Fibroblast of skin of left biceps (primary cell): ENCODE results near the gene SKAP1.

ENCODE experiments used
- DNase-seq, 2 experiments: peaks; one replicate each; pipeline ENCODE4 v3.0.0-alpha.2; 2013; ENCODE audit warnings: low read depth in 2 of 2

SKAP1 gene

DNA sequence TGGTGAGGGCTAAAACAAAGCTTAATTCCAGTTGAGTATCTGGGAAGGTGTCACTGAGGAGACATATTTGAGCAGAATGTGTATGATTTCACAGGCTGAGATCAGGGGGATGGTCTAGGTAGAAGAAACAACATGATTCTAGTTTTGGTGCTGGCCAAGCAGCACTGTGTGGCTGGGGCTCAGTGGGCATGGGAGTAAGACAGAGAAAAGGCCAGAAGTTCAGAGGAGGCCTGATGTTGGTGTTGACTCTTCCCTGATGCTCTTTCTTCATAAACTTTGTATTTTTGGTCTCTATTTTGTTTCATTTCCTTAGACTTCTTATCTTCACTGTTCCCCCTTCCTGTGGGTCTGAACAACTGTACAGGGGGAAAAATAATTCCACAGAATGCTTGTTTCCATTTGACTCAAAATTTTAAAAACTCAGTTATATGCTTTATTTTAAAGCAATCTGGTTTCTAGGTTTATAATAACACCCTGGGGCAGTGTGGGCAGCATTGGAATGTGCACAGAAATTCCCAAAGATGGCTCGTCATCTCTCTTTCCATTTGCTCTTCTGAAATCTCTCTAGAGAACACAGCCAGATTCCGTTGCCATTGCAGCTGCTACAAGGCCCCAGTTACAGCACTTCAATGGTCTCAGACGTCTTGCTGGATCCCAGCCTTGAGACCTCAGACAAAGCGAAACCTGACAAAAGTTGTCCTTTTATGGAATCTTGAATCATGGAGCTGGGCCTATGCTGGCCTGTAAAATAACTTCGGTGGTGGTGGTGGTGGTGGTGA, 254.1 kb downstream of the SKAP1 start:
- DNase-seq = peak in 1 of 2 experiments; percentile 6

DNA sequence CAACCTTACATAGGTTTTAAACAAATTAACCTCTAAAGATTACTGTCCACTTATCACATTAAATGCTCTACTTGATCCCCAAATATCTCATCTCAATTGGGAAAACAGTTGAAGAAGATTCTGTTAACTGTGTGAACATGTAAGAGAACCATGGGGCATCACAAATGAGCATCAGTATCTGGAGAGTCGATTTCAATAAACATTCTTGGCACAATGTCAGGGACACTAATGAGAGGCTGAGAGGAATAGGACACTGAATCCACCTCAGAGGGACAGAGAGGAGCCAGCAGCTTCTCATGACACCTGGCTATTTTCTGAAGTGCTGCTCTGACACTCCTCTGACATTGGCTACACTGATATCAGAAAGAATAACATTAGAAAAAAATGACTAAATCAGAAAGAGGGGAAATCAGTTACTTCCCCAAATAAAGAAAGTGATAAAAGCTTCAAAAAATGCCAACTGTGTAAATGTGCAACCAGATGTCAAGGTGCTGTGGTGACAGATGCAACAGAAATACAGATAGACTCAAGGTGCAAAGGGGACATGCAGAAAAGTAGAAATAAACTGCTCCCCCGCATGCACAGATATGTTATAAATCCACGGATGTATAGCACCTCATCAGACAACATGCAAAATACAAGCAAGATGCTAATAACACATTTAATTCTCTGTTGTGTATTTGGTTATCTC, 255.0 kb downstream of the SKAP1 start:
- no peak for DNase-seq

DNA sequence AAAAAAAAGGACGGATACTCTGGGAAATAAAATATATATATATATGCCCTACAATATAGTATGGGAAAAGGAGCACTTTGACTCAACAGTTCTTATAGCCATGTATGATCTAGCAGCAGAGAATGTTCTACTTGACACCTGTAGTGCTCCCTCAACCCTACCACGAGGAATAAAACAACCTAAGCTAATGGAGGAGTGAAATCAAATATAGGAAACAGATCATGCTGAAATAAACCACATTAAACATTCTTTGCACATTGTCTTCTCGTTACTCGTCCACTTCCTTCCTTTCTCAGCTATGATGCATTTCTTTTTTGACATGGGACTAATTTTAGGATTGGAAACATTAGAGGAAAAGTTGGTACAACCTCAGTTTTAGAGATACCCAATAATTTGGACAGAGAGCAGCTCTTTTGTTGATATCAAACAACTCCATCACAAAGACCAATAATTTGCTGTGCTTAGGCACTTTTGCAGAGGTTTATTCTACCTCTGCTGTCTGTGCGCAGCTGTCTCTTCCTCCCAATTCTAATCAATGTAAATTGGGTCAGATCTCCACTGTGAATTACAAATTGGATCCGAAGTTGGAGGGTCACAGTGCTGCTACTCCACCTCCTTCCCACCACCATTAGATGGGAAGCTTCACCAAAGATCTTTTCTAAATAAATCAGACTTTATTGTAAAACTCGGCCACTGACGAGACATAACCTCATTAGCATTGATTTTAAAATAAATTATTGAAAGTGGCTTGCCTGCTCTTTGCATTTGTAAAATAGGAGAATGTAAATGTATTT, 256.6 kb downstream of the SKAP1 start:
- DNase-seq = no peak

DNA sequence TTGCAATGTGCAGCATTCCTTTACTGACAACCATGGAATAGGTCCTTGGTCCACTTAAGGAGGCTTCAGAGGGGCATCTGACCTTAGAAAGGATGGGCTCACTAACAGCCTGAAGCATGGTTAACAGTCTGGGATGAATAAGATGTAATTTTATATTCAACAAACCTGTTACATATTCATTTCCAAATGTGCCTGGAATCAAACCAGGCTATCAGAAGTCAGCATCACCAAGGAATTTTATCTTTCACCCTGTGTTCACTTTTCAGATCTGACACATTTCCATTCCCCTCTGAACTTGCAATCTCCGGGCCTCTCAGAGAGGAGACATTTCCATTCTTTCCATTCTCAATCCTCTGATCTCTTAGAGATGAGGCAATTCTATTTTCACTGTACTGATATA, 260.1 kb downstream of the SKAP1 start:
- no peak for DNase-seq

DNA sequence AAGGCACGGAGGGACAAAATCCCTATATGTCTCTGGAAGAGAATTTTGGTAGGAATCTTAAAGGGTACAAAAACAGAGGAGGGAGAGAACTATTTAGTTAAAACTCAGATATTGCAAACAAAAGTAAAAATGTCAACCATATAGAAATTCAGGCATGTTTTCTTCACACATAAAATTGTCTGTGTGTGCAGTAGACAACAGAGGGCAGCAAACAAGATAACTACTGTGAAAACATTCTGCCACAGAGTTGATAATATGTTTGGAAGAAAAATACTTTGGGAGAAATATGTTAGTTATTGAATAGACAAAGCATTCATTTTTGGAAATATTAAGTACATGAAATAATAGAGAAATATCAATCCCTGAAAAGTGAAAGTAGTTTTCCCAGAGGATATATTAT, 266.2 kb downstream of the SKAP1 start:
- DNase-seq = no peak

GRCh38 chr17:48162946-48163506, 267.0 kb downstream of the SKAP1 start:
- DNase-seq = no peak

- DNase-seq = no peak
These were observed 267.6 kb downstream of the SKAP1 start for GRCh38 chr17:48162306-48162934.

- no peak for DNase-seq
These were observed 268.7 kb downstream of the SKAP1 start for GRCh38 chr17:48161127-48161905.

GRCh38 chr17:48160177-48161081, 269.6 kb downstream of the SKAP1 start:
- DNase-seq = no peak

DNA sequence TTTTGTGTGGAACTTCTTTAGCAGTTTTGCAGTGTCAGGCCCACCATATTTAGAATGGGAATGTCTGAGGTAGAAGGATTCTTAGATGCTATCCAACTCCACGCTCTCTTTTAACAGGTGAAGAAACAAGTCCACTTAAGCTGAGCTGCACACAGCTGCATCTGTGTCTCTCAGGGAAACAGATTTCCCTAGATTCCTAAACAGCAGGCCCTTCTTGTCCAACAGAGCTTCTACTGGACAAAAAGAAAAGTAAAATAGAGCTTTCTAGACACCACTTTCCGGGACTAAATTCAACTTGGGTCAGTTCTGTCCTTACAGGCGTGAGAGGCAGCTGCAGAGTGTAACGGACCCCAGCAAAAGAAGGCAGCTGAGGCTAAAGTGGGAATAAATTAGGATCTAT, 270.8 kb downstream of the SKAP1 start:
- DNase-seq = no peak

DNA sequence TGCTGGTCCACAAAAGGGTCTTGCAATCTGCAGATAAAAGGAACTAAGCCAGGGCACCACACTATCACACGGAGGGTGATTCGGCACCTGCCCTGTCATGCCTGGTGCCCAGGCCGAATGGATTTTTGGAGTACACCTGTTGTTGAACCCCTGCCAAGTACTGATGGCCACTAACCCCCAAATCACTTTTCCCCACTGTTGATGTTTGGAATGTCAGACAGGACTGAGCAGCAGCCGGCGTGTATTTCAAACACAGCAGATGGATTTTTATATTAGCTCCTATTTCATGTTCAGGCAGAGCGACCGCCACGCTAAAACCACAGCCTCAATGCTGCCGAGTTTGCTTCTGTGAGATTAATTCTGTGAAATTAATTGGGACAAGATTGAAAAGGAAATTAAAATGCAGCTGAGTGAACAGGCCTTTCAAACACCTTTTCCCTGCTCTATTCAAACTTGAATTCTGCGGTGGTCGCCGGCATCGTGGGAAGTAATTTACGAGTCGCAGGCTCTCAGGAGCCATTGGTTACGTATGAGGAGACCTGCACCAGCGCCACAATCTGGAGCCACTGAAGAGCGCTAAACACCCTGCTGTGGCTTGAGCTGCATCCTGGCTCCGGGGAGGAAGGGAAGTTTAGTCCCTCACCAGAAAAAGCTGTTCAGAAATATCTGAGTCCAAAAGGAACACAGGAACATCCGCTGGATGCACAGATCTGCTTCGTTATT, 274.0 kb downstream of the SKAP1 start:
- no peak for DNase-seq

DNA sequence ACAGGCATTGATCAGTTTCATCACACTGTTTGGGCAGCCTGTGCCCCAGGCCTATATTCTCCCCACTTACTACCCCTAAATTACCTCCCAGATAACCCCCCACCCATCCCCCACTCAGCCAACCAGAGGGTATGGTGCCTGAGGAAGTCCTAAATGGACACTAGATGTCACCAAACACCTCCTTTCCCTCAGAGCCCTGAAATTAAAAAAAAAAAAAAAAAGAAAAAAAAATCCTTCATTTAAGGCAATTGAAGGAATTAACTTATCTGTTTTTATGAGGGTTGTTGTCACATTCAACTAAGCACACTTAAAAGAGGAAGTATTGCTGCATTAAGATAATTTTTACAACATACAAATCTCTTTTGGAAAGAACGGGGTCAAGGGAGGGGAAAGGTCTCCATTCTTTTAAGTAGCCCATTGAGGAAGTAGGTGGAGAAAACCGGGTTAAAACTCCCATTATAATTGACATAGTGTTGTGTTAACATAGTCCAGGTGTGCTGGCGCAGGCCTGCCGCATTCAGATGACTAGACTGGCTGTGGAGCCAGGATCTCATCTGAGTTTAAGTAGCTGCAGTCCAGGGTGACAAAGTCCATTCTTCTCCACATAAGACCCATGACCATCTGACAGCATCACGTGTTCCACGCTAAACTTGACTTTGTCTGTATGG, 276.2 kb downstream of the SKAP1 start:
- DNase-seq = no peak

DNA sequence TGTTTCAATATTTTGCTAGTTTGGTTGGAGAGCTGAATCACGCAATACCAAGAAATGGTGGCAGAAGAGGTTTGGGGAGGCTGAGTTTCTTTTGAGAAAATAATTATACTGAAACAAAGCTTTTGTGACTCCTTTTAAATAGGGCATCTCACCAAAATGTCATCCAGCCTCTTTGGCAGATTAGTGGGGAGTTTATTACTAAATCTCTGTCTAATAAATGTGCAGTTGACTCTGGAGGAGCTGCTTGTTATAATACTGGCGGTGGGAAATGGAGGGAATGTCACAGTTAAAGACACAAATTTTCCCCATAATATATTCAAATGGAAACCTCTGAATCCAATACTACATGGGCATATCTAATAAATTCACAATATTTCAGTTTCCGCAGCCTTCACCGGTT, 277.7 kb downstream of the SKAP1 start:
- no peak for DNase-seq

DNA sequence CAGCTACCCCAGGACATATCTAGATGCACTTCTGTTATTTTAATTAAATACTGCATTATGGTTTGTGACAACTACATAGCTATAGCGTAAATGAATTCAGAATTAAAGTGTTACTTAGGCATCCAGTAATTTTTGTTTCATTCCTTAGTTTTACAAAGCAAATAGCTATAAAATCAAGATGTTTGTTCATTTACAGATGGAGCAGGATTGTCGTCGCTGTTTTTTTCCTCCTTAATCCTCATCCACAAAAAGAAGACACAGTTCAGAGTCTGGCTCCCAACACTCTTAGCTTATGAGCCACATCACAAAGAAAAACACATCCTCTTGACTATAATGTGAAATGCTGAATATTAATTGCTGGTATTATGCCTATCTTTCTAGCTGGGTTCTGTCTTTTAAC, 278.8 kb downstream of the SKAP1 start:
- DNase-seq = no peak

GRCh38 chr17:48150597-48151001, 279.4 kb downstream of the SKAP1 start:
- no peak for DNase-seq

DNA sequence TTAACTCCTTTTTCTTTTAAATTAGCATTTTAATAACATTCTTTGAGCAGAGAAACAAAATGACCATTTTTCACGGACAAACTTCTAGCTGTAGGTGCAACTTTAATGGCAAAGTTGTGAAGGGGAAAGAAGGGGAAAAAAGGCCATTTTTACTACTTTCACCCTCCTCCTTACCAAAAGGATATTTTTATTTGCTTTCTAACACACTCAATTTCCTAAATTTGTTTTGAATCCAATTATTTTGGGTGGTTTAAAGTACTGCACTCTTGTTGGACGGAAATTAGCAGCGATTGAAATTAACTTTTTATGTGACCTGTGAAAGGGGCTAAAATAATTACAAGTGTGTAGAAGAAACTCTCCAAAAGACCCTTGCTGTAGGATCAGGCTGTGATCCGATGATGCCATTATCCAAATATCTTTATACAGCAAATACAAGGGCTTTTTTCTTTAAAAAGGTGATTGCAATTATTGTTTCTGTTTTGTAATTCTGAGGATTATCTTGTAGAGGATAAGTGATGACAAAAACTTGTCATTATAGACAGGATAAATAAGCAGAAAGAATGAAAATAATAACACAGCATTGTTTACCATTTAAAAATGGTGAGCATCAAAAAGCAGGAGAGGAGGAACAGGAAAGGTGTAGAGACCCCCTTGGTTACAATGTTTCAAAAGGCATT, 280.1 kb downstream of the SKAP1 start:
- DNase-seq = no peak

- DNase-seq = peak in 1 of 2 experiments; percentile 6
These were observed 280.9 kb downstream of the SKAP1 start for GRCh38 chr17:48148854-48149786.
